Left ventricle myocardium inferior (tissue), 1 donor: ENCODE results near the gene FGFR3. TPM values are rescaled to one million over a fixed set of nuclear protein-coding genes. Genes with fewer than 3 reads are reported as not detected.

Source experiments
- DNase-seq: peaks from one replicate; pipeline ENCODE4 v3.0.0-alpha.2; 2020
- H3K27ac ChIP-seq: fragments of 200-600 bp; replicated peaks from 2 replicates; pipeline ENCODE4 v1.8.0; 2021
- H3K27me3 ChIP-seq: fragments of 200-600 bp; 2 replicates; pipeline ENCODE4 v1.8.0; 2021; ENCODE audit warnings: low read depth
- H3K36me3 ChIP-seq: fragments of 200-600 bp; 2 replicates; pipeline ENCODE4 v1.8.0; 2021
- H3K4me1 ChIP-seq: fragments of 200-600 bp; 2 replicates; pipeline ENCODE4 v1.8.0; 2021
- H3K4me3 ChIP-seq: fragments of 200-600 bp; 2 replicates; pipeline ENCODE4 v1.8.0; 2021; ENCODE audit warnings: mild to moderate bottlenecking, moderate library complexity
- H3K9me3 ChIP-seq: fragments of 200-600 bp; replicated peaks from 2 replicates; pipeline ENCODE4 v1.8.0; 2021
- intact Hi-C: fragments of 100-400 bp; cut with micrococcal nuclease; formaldehyde crosslinking; loops from one replicate; pipeline ENCODE4 v1.11.0; 2022
- total RNA-seq: library from RNA; stranded (reverse); fragmentation: NEBNext Ultra II Directional; extraction: Animal tissue kit (Norgen Biotek cat#: 25700); gene quantifications from one replicate; pipeline ENCODE4 v1.2.1, GENCODE V29; 2021
- TF ChIP-seq, protein P1 (sequence below): fragments of 200-600 bp; IDR thresholded peaks from 2 replicates; pipeline ENCODE4 v1.8.0; 2021; ENCODE audit warnings: antibody characterized with exemption, mild to moderate bottlenecking, borderline replicate concordance
- donor health status: DM: no; HTN: yes; CAD: no; lungs with severe emphysema.

FGFR3 gene
- total RNA-seq, 1 donor from 2014 or later: 3.5 TPM

DNA sequence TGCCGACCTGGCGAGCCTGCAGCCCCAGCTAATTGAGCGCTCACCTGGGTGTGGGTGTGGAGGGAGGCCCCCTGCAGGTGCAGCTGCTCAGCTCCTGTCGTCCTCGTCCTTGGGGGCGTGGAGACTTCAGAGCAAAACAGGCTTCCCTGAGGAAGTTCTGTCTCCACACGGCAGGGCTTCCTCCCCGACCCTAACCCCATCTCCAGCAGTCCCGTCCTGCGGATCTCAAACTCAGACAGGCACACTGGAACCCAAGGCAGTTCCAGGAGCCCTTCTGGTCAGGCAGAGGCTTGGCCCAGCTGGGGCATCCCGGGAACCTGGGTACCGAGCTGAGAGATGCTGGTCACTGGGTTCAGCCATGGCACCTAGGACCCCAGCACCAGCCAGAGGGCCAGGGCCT, 47.4 kb upstream of the FGFR3 start:
- no peak overlapping the region for H3K4me3 ChIP-seq
- intact Hi-C loops: loop anchor here (5.0 to 10.0 kb wide), 2 partner anchors 62 to 149 kb away; no protein-coding TSS in a partner anchor
- TF ChIP-seq, protein P1, sequence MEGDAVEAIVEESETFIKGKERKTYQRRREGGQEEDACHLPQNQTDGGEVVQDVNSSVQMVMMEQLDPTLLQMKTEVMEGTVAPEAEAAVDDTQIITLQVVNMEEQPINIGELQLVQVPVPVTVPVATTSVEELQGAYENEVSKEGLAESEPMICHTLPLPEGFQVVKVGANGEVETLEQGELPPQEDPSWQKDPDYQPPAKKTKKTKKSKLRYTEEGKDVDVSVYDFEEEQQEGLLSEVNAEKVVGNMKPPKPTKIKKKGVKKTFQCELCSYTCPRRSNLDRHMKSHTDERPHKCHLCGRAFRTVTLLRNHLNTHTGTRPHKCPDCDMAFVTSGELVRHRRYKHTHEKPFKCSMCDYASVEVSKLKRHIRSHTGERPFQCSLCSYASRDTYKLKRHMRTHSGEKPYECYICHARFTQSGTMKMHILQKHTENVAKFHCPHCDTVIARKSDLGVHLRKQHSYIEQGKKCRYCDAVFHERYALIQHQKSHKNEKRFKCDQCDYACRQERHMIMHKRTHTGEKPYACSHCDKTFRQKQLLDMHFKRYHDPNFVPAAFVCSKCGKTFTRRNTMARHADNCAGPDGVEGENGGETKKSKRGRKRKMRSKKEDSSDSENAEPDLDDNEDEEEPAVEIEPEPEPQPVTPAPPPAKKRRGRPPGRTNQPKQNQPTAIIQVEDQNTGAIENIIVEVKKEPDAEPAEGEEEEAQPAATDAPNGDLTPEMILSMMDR: no peak
- H3K27me3 ChIP-seq: peaks cover 21% of the 10 kb centered on the region
- no peak for DNase-seq
- no peak overlapping the region for H3K27ac ChIP-seq
- H3K9me3 ChIP-seq: no peaks in the 10 kb centered on the region
- peaks cover 6% of the 10 kb centered on the region for H3K4me1 ChIP-seq
- H3K36me3 ChIP-seq: peaks cover 27% of the 10 kb centered on the region

- Histone ChIP-seq H3K27ac (no peak overlapping the region), H3K9me3 (no peaks in the 10 kb centered on the region), H3K4me3 (no peak overlapping the region), H3K36me3 (peaks cover 21% of the 10 kb centered on the region), H3K4me1 (peaks cover 6% of the 10 kb centered on the region), H3K27me3 (peaks cover 24% of the 10 kb centered on the region)
- peak; percentile 68 for DNase-seq
- TF ChIP-seq, protein P1: peak; percentile 83
- intact Hi-C loops: loop anchor here (5.0 to 10.0 kb wide), 2 partner anchors 61 to 149 kb away; no protein-coding TSS in a partner anchor
These were observed 46.8 kb upstream of the FGFR3 start for GRCh38 chr4:1746265-1746691.

DNA sequence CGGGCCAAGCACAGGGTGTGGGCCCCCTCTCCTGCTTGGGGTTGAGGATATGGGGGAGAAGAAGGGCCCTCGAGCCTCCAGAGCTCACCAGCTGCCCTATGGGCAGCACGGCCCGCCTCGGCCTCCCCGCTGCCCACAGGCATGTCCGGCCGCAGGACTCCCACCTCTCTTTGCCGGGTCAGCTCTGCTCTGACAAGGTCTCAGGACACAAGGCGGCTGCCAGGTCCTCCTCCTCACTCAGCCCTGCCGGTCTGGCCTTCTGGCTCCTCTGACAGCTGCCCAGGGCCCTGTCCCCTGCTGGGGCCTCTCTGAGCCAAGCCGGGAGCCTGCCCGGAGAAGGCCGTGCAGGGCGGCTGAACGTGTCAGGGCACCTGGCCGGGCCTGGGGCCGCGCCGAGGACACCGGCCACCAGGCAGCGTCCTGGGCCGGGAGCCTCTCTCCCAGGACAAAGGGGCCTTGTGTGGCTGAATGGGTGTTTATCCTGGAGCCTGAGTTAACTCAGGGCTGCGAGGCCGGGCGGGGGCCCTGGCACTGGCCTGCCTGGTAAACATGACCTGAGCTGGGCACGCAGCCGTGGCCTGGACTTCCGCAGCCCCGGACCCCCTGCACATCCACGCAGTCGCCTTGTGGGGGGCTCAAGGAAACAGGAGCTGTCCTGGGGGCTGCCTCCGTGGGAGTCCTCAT, 46.0 kb upstream of the FGFR3 start:
- Histone ChIP-seq H3K4me3 (no peak overlapping the region), H3K4me1 (peaks cover 9% of the 10 kb centered on the region), H3K36me3 (peaks cover 15% of the 10 kb centered on the region), H3K27ac (no peak overlapping the region), H3K27me3 (peaks cover 29% of the 10 kb centered on the region), H3K9me3 (no peaks in the 10 kb centered on the region)
- intact Hi-C loops: loop anchor here (5.0 to 10.0 kb wide), 2 partner anchors 60 to 148 kb away; no protein-coding TSS in a partner anchor
- no peak for DNase-seq
- TF ChIP-seq, protein P1: no peak

DNA sequence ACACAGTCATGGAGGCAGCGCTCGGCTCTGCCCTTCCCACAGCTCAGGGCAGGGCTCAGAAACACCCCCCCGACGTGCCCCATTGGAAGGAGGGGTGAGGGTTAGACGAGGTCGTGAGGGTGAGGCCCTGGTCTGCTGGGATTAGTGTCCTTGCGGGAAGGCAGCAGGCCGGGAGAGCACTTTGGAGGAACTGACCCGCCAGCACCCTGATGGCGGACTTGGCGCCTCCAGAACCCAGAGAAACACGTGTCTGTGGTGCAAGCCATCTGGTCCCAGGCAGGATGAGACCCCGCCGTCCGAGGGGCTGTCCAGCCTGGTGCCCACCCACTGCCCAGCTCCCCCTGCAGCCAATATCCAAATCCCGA, 45.5 kb upstream of the FGFR3 start:
- Histone ChIP-seq H3K9me3 (no peaks in the 10 kb centered on the region), H3K4me1 (peaks cover 14% of the 10 kb centered on the region), H3K4me3 (no peak overlapping the region), H3K27ac (no peak overlapping the region), H3K27me3 (peaks cover 29% of the 10 kb centered on the region), H3K36me3 (peaks cover 11% of the 10 kb centered on the region)
- intact Hi-C loops: loop anchor here (5.0 to 10.0 kb wide), 2 partner anchors 60 to 147 kb away; no protein-coding TSS in a partner anchor
- TF ChIP-seq, protein P1: no peak
- no peak for DNase-seq

GRCh38 chr4:1748465-1748995, 44.6 kb upstream of the FGFR3 start:
- intact Hi-C loops: loop anchor here (5.0 to 10.0 kb wide), 2 partner anchors 59 to 146 kb away; no protein-coding TSS in a partner anchor
- Histone ChIP-seq H3K9me3 (no peaks in the 10 kb centered on the region), H3K27me3 (peaks cover 29% of the 10 kb centered on the region), H3K4me3 (no peak overlapping the region), H3K36me3 (peaks cover 7% of the 10 kb centered on the region), H3K27ac (no peak overlapping the region), H3K4me1 (peaks cover 19% of the 10 kb centered on the region)
- peak; percentile 62 for DNase-seq
- TF ChIP-seq, protein P1: peak; percentile 84
